IPS-NIHi7 (cell line): ENCODE results near the gene NFIX.

Source experiments
- DNase-seq: peaks from one replicate; pipeline ENCODE4 v3.0.0; 2012; ENCODE audit warnings: mixed read lengths; ENCODE audit errors: extremely low spot score

Gene NFIX

DNA sequence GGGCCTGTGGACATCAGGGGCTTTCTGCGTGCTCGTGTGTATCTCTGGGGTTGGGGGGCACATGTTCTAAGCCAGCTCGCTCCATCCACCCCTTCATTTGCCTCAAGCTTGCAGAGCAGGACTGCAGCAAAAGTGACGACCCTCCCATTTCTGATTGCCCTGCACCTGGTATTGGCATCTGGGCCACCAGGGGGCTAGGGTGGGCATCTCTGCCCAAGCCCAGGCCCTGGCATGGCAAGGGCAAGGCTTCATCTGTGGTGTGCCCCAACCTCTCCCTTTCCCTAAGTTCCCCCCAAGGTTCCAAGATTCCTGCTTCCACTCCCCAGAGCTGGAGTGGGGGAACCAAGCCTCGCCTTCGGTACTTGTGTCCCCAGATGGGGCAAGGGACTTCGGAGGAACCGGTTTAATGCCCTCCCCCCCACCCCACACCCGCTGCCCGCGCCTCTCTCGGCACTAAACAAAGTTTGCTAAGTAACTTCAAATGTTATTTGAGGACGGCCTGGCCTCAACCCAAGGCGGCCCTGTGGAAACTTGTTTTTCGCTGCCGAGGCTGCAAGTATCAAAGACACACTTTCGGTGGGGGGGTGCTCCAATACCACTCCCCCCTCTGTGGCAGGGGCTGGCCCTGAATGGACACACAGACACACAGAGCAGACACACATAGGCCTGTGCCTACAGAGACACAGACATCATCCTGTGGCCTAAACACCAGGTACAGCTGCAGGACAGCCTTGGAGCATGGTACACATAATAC lies 12.2 kb downstream of the NFIX start:
- no peak for DNase-seq

DNA sequence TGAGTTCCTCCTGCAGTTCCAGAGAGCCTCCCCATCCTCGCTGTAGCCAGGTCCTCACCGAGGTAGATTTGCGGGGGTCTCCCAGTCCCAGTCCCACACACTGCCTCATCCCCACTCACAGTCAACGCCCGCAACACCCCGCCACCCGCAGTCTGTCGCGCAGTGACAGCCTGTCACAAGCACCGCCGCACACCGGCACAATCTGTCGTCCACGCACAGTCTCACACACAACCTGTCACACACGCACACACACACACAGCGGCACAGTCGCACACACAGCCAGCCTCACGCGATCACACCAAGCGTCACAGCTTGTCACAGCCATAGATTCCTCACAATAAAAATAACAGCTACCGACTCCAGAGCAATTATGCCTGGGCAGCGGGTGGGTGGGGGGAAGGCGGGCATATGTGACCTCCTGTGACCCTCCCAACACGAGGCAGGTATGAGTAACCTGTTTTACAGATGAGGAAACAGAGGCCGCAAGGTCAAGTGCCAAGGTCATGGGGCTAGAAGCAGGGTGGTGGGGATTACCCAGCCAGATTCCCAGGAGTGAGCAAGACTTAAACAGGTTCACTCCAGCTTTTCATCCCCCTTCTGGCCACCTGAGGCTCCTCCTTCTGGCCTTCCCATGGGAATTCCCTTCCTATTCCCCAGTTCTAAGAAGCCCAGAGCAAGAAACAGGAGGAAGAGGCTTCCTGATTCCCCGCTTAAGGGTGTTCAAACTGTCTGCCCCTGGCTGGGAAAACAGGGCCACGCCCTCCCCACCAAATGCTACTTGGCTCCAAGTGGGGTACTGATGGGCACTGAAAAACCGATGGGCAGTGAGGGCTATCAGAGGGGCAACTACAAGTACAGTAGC lies 13.9 kb downstream of the NFIX start:
- DNase-seq, result peak; percentile 46

DNA sequence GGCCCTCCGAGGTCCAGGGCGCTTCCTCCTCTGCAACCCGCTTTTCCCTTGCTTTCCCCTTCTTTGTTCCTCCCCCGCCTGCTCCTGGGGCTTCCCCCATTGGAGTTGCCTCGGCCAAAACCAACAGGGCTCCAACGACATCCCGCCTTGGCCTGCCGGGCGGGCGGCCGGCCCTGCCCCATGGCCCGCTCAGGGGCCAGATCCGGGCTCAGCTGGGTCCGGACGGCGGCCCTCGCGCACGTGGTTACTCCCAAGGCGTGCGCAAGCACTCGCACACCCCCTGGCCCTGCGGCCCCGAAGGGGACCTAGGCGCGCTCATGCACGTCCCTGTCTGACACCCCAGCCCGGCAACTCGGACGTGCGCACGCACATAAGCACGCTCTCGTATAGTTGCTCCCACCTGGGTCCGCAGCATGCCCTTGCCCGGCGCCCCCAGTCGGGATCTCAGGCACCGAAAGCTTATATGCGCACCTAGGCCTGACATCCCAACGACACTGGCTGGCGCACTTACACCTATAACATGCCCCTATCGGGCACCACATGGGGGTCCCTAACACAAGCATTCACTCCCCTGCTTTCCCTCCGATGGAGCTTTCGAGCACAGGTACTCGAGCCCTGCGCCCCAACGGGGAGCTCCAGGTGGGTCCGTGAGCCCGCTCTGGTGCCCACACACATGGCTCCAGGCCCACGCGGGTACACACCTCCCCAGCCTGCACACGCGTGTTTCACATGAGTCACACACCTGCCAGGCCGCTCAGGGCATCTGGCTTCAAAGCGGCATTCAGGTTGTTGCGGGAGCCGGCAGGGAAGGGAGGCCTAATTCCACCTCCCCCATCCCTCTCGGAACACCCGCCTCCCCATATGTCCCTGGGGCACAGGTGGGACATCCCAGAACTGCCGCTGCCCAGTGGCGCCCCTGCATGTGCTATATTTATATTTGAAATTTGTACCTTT lies 15.0 kb downstream of the NFIX start:
- no peak for DNase-seq

DNA sequence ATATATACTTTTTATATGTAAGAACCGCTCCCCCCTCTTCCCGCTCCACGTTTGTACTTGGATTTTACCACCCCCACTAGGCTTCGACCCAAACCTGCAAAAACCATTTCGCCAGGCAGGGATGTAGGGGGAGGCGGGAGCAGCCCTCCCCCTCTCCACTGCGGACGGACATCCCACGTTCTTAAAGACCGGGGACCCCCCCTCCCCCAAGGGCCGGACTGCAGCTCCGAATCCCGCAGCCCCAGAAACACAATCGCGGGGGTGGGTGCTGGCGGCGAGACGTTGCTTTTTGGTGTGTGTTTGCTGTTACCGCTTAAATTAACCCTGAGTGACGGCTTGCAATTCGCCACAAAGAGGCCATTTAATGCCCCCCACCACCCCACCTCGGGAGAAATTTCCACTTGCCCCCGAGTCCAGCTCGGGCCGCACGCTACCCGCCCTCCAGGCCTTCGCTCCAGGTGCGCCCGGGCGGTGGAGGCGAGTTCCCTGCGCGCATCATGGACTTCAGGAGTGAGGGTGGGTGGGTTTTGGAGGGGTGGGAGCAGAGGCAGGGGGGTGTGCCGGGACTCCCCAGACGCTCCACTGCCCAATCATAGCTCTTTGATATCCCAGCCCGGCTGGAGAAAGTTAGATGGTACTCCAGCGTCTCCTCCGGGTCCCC lies 15.8 kb downstream of the NFIX start:
- DNase-seq, result no peak

DNA sequence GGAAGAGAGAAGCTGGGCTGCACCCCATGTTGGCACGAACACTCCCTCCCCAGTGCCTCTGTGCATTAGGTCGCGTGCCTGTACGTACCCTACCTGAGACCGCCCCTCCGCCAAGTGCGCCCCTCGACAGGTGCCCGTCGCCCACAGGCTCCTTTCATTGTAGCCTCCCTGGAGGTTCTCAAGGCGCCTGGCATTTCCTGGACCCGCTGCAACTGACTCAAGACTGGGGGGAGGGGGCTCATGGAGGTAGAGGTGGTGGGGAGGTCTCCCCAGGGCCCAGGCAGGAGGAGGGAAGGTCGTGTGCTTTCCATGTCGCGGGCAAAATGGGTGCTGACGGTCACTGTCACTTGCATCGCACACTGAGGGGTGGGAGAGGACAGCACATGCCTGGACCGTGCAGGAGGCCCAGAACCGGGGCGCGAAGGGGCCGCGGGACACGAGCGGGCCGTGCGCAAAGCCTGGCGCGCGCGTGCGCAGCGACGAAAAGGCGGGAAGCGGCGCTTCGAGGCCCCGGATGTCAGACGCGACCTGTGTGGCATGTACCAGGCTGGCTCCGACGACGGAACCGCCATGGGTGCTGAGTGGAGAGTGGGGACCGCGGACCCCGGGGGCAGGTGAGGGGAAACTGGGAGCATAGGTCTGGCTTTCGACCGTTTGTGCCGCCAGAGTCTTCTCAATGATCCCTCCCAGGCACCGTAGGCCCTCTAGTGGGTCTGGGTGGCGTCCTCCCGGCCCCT lies 16.5 kb downstream of the NFIX start:
- peak; percentile 37 for DNase-seq

DNA sequence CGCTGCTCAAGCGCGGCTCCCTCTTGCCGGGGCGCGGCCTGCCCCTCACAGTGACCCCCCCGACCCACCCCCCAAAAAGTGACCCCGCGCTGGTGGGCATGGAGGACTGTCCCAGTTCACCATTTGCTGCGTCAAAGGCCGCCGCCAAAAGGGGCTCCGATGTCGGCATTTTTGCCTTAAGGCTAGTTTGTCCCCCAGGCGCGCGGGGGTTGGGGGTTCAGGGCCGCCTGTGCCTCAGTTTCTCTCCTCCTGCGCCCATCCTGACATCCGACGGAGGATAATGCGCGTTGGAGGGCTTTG lies 17.1 kb downstream of the NFIX start:
- no peak for DNase-seq

DNA sequence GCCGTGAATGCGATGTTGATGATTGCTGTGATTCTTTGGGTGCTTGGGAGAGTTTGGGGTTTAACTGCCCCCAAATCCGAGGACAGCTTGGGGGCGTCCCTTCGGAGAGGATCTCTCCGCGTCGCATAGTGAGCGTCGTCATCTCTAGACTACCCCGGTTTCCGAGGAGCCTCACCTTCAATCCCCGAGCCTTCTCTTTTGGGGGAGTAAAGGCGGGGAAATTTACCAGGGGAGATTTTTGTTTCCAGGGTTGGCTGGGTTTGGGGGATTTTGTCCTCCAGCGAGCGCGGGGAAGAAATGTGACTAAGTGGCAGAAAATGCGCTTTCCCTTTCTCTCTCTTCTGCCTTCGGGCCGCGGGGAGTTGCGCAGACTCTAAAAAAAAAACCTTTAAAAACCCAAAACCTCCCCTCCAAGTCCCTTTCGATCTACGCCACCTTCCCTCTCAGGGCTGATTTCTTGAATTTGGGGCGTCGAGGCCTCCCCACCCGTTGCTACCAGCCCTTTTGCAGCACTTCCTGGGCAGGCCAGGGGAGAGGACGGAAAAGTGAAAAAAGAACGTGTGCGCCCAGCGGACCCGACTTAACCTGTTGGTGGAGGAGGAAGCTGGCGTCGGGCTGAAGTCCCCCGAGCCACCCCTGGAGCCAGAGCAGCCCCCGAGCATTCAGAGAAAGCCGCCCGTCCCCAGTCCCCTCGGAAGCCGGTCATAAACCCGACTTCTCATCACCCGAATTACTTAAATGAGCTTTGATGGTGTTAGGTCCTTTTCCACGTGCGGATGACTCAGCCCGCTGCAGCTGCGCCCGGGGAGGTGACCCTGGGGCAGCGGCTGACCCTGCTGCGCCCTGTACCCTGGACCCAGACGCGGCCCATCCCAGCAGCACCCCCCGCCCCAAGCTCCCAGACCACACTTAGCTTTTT lies 17.7 kb downstream of the NFIX start:
- peak; percentile 50 for DNase-seq

DNA sequence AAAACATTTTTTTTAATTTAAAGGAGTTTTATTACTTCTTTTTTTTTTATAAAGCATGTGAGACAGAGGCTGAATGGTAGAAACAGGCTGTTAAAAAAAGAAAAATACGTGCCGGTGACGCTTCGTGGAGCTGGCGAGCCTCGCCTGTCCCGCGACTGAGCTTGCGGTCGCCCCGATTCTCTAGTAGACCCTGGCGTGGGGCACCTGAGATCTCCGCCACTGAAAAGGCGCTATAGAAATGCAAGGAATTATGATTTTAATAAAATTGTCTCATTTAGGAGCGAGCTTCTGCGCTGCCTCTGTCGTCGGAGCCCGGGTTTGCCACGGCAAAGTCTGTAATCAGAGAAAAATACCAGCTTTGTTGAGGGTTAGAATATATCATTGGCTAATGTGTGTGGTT lies 18.4 kb downstream of the NFIX start:
- no peak for DNase-seq

DNA sequence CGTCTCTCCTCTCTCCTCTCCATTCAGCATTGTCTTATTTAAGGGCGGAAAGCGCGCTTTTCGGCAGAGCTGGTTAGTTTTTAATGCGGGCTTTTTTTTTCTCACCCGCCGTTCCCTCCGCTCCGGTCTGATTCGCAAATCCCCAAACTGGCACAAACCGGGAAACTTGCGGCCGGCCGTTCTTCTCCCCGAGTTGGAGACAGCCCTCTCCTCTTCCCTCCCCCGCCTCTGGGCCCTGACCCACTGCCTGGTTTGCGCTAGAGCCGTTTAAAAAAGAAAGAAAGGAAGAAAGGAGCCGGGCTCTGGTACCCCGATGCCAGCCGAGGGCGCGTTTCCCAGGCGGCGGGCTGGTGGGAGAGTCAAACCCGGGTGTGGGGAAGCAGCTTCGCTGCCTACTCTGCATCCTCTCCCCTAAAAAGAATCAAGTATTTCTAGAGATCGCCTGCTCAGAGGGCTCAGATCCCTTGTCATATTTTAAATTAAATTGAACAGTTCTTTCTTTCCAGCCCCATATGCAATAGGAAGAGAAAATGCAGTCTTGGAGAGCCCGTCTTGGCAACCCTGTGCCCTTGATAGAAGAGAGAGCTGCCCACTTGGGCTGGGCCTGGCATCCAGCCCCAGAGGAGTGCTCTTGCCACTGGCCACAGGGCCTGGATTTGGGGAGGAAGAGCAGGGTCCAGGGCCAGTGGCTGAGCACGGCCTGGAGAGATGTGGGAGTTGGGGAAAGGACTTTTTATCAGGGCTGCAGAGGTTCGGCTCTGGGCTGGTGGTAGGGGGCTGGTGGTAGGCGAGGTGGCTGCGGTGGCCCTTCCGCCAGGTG lies 19.0 kb downstream of the NFIX start:
- DNase-seq, result peak; percentile 46

DNA sequence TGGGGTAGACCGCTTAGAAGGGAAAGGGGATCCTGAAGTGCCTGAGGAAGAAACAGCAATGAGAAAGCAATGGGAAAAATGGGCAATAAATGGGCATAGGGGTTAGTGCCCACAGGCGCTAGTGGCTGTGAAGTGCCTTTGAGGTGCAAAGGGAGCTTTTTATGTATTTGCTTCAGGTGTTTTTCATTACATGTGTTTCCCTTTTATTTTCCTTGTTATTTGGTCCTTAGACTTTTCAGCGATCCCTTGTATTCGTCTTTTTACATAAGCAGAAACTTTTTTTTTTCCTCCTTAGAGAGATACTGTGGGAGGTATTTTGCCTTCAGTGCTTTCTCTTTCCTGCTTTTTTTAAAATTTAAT lies 19.6 kb downstream of the NFIX start:
- no peak for DNase-seq

DNA sequence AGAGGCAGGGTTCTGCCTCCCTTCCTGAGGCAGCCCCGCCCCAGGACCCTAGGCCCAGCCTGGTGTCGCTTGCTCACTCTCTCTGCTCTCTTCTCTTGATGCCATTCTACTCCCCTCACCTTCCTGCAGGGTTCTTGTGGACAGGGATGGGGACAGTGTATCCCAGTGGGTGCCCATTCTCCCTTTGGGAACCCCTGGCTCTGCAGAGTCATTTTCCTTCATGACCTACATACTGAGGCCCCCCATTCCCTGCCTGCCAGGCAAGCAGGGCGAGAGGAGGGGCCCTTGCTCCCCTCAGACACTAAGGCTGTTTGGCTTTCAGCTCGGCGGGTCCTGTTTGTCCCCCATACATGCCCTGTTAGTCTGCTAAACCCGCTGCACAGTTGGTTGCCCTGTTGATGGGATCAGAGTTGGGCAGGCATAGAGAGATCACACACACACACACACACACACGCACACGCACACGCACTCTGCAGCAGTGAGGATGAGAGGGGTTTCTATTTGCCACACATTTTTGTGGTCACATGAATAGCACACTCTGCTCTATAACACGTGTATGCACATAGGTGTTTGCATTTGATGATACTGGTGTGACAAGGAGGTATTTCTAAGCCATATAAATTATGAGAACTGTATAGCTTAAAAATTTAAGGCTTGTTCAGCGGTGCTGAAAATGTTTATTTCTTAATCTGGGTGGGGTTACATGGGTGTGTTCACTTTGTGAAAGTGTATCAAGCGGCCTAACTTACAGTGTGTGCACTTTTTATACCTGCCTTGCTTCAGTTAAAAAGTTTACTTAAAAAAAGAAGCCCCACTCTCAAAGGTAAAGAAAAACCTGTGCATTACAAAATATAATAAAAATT lies 20.3 kb downstream of the NFIX start:
- peak; percentile 60 for DNase-seq

DNA sequence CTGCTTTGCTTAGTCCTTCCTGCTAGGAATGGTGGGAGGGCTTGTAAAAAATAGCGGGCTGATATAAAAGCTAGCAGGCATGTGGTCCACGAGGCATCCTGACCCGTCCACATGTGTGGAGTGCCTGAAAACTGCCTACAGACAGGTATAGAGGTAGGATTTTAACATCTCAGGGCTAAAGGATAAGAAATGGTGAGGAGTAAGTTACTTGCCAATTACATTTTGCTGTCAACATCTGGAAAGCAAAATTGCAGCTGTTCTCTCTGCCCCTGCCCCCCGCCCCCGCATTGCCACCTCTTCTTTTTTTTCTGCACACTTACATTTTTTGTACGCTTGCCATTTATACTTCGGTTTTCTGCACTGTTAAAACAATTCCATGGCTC lies 21.0 kb downstream of the NFIX start:
- no peak for DNase-seq

DNA sequence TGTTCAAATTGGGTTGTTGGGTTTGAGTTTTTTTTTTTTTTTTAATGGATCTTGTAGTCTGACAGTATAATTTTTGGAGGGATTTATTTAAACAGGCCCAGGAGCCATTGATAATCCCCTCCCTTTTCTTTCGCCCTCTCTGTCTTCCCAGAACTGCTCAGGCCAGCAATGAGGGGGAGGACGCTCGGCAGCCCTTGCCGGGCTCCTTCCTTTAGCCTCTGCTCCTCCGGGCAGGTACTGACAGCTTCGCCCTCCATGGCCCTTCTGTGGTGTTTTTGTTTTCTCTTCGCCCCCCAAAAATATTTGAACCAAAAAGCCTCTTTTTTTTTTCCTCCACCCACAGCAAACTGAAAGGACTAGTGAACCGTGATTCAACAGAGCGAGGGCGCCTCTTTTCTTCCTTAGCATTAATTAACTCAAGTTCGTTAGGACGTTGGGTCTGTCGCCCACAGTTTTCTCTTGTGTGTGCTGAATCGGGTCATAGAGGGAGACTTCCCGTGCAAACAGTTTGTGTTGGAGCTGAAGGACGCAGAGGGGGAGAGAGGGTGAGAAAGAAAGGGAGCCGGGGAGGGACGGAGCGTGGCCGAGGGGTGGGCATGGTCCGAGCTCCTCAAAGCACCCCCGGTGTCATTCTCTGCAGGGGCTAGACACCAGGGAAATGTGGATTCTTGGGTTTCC lies 21.5 kb downstream of the NFIX start:
- no peak for DNase-seq

DNA sequence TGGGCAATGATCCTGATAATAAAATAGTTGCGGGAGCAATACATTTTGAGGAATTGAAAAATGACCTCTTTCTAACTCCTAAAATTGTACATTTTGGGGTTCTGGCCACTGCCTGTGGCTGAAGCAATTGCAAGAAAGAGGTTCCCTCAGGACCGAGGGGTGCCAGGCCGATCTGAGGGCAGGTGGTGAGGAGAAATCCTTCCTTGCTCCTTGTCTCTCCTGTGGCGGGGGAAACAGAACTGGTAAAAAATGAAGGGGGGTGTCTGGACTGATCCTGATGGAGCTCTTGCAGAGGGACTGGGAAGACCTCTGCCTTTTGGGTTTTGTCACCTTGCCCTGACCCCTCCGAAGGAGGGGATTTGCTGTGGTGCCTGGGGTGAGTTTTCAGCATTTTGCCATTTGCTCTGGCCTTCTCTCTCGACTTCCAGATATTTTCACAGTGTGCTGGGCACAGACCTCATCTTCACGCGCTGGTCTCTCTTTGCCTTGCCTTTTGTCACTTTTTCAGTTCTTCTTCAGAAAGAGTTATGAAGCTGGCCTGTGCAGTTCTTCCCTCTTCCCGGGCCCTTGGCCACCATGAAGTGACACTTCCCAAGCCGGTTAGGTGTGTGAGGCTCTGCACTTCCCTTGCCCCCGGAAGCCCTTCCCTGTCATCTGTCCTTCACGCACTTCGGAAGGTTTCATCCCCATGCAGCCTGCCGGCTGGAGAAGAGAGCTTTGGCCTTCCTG lies 22.2 kb downstream of the NFIX start:
- DNase-seq, result peak; percentile 45

DNA sequence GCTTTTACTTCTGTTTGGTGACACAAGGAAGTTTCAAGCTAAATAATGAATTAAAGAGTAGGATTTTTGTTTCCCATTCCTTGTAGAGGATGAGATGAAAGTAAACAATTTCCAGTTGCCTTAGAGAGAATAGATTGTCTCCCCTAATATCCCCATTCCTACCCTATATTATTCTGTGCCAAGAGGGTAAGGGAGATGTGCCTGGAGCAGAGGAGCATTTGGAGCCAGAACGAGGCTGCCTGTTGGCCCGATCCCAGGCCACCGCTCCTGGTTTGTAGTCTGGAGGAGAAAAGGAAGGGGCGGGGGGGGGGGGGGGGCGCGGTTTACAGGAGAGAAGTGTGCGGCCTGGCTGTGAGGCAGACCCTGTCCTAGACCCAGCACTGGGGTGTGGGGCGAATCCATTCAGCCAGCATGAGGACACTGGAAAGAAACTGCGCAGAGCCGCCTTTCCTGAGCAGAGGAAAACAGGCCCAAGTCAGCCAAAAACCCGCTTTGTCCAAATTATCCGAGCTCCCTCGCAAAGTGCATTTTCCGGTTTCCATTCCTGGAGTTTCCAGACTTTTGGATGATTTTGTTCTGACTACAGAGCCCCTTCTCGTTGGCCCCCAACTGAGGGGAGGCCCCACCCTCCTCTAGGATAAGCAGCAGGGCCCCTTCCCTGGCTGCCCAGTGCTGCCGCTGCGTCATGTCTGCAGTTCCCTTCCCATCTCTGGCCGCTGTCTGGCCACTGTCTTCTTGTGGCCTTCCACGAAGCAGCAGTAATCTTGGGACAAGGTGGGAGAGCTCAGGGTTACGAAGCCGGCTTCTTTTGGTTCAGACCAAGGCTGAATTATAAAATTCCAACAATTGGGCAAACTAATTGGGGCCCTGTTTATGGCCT lies 23.0 kb downstream of the NFIX start:
- peak; percentile 31 for DNase-seq

DNA sequence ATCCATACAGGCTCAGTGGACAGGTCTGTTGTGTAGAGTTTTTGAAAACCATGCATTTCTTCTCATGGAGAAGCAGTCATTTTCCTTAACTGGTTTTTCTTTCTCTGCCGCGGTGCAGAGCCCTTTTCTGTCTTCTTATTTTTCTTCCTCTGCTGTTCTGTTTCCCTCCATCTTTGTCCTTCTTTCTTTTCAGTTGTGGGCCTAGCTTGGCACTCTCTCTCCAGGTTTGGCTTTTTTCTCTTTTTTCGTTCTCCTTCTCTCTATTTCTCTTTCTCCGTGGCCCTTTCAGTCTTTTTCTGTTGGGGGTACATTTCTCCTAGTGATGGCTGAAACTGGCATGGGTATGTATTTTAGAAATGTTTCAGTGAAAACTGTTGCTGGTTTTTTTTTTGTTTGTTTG lies 24.1 kb downstream of the NFIX start:
- no peak for DNase-seq
